Fibroblast of lung (primary cell): ENCODE measurements around the gene ADGRB3. TPM values are rescaled to one million over a fixed set of nuclear protein-coding genes. Genes with fewer than 3 reads are reported as not detected.
"Not testable (repeated sequence)": the region's sequence is repeated elsewhere in the genome, so short reads cannot be mapped to it uniquely, and the experiment has no call there.

ENCODE experiments used
- DNase-seq, 2 donors: peaks; one replicate each; pipeline versions ENCODE4 v3.0.0 to v3.0.0-alpha.2; 2010; ENCODE audit warnings: low read depth in 2 of 2
- H2AFZ ChIP-seq: 2 replicates; pipeline ENCODE4 v1.5.1; 2012; ENCODE audit warnings: low read length, control low read depth, inconsistent platforms
- H3K27ac ChIP-seq: 2 replicates; pipeline ENCODE4 v1.5.1; 2011; ENCODE audit warnings: low read length, control low read depth; ENCODE audit not compliant: insufficient read depth
- H3K27me3 ChIP-seq: 2 replicates; pipeline ENCODE4 v1.5.1; 2011; ENCODE audit warnings: mild to moderate bottlenecking, low read length; ENCODE audit not compliant: control insufficient read depth, insufficient read depth
- H3K36me3 ChIP-seq: 2 replicates; pipeline ENCODE4 v1.5.1; 2011; ENCODE audit warnings: low read length; ENCODE audit not compliant: control insufficient read depth, insufficient read depth
- H3K4me1 ChIP-seq: 2 replicates; pipeline ENCODE4 v1.5.1; 2011; ENCODE audit warnings: low read length; ENCODE audit not compliant: control insufficient read depth, insufficient read depth; ENCODE audit errors: extremely low read depth
- H3K4me2 ChIP-seq: 2 replicates; pipeline ENCODE4 v1.5.1; 2011; ENCODE audit warnings: low read length, control low read depth; ENCODE audit not compliant: insufficient read depth; ENCODE audit errors: extremely low read depth
- H3K4me3 ChIP-seq, 4 experiments: fragments of 200-600 bp in 1 of 4; sonication (generic) in 1 of 4; replicated peaks in 1 of 4; 2 replicates each; pipeline ENCODE4 v1.5.1; 2011 to 2016; ENCODE audit warnings: low read length in 4 of 4, low read depth in 3 of 4, mild to moderate bottlenecking in 3 of 4, control low read depth in 2 of 4, inconsistent platforms in 1 of 4, mixed read lengths in 1 of 4; ENCODE audit not compliant: insufficient read depth in 1 of 4; ENCODE audit errors: control extremely low read depth in 1 of 4
- H3K79me2 ChIP-seq: 2 replicates; pipeline ENCODE4 v1.5.1; 2012; ENCODE audit warnings: mild to moderate bottlenecking, low read length, inconsistent platforms; ENCODE audit not compliant: control insufficient read depth, insufficient read depth
- H3K9ac ChIP-seq: 2 replicates; pipeline ENCODE4 v1.5.1; 2011; ENCODE audit warnings: mild to moderate bottlenecking, low read length, control low read depth; ENCODE audit not compliant: insufficient read depth
- H3K9me3 ChIP-seq: 2 replicates; pipeline ENCODE4 v1.5.1; 2012; ENCODE audit warnings: low read depth, low read length; ENCODE audit not compliant: control insufficient read depth, insufficient read depth
- H4K20me1 ChIP-seq: 2 replicates; pipeline ENCODE4 v1.5.1; 2011; ENCODE audit warnings: low read length; ENCODE audit not compliant: control insufficient read depth, insufficient read depth; ENCODE audit errors: extremely low read depth
- EZH2 ChIP-seq: IDR thresholded peaks from 2 replicates; pipeline ENCODE4 v1.5.1; 2012; ENCODE audit warnings: low read length, control low read depth, mild to moderate bottlenecking; ENCODE audit errors: missing control alignments
- polyA plus RNA-seq, 2 donors: library from polyadenylated mRNA; depleted of rRNA in 1 of 2; stranded (reverse) in 1 of 2; unstranded in 1 of 2; fragments of >200 nt; gene quantifications; 2 replicates each; pipeline ENCODE4 v1.2.1, GENCODE V29; 2011 to 2012; ENCODE audit warnings: missing spikeins in 1 of 2
- total RNA-seq: library from RNA; depleted of rRNA; stranded (reverse); fragments of >200 nt; gene quantifications from 2 replicates; pipeline ENCODE4 v1.2.1, GENCODE V29; 2014
- TF ChIP-seq, protein P1 (sequence below), 2 donors: IDR thresholded peaks in 1 of 2; conservative IDR thresholded peaks in 1 of 2; 1 replicate in 1 of 2; 2 replicates in 1 of 2; pipeline ENCODE4 v1.5.1; 2011 to 2012; ENCODE audit warnings: low read length in 2 of 2, control low read depth in 1 of 2, inconsistent platforms in 1 of 2, low read depth in 1 of 2, mild to moderate bottlenecking in 1 of 2

Gene ADGRB3
- total and polyA plus RNA-seq, 2 donors (not counting 1 experiment from before 2014, with no cell fraction given), result 0.33 TPM; not detected in 1

DNA sequence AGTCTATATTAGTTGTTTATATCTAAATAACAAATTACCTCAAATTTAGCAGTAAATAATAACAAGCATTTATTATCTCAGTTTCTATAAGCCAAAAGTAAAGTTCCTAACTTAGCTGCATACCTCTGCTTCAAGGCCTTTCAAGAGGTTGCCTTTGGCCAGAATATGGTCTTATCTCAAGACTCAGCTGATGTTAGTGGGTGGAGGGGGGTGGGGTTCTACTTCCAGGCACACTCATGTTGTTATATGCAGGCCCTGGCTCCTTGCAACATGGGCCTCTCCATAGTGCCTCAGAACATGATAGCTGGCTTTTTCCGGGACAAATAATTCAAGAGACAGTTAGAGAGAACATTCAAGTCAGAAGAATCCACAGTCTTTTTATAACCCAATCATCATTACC is 266.0 kb downstream of the ADGRB3 start:
- DNase-seq, result no peak
- no peak for TF ChIP-seq EZH2
- TF ChIP-seq, protein P1, sequence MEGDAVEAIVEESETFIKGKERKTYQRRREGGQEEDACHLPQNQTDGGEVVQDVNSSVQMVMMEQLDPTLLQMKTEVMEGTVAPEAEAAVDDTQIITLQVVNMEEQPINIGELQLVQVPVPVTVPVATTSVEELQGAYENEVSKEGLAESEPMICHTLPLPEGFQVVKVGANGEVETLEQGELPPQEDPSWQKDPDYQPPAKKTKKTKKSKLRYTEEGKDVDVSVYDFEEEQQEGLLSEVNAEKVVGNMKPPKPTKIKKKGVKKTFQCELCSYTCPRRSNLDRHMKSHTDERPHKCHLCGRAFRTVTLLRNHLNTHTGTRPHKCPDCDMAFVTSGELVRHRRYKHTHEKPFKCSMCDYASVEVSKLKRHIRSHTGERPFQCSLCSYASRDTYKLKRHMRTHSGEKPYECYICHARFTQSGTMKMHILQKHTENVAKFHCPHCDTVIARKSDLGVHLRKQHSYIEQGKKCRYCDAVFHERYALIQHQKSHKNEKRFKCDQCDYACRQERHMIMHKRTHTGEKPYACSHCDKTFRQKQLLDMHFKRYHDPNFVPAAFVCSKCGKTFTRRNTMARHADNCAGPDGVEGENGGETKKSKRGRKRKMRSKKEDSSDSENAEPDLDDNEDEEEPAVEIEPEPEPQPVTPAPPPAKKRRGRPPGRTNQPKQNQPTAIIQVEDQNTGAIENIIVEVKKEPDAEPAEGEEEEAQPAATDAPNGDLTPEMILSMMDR (conservative IDR thresholded peaks at IDR 0.05 in 1 of 2, IDR thresholded peaks at IDR 0.05 in 1 of 2; ENCODE audit: low read depth in 1 of 2, low read length in 2 of 2), result no peak
- no peaks in the 10 kb centered on the region for H4K20me1 ChIP-seq
- no peak overlapping the region for H3K4me3 ChIP-seq
- no peak overlapping the region for H2AFZ ChIP-seq
- no peaks in the 10 kb centered on the region for H3K79me2 ChIP-seq
- H3K27me3 ChIP-seq, result no peaks in the 10 kb centered on the region
- H3K9me3 ChIP-seq, result no peaks in the 10 kb centered on the region
- no peaks in the 10 kb centered on the region for H3K36me3 ChIP-seq
- no peaks in the 10 kb centered on the region for H3K4me1 ChIP-seq
- no peak overlapping the region for H3K27ac ChIP-seq
- no peak overlapping the region for H3K4me2 ChIP-seq
- H3K9ac ChIP-seq, result no peak overlapping the region

DNA sequence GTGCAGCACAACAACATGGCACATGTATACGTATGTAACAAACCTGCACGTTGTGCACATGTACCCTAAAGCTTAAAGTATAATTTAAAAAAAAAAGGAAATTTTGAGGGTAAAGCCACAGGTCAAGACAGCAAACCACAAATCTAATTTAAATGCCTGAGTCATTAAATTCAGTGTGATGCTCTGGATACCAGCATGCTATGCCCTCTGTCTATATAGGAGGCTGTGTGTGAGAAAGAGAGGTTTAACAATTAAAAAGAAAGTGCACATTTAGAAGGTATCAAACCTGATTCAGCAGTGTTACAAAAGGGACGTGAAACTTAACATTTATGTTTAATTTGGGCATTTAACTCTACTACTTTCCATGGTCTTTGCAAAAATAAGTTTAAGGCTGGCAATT is 276.3 kb downstream of the ADGRB3 start:
- no peak overlapping the region for H3K4me2 ChIP-seq
- no peak overlapping the region for H3K9ac ChIP-seq
- H4K20me1 ChIP-seq, result no peaks in the 10 kb centered on the region
- no peak for TF ChIP-seq EZH2
- TF ChIP-seq, protein P1 (conservative IDR thresholded peaks at IDR 0.05 in 1 of 2, IDR thresholded peaks at IDR 0.05 in 1 of 2; ENCODE audit: low read depth in 1 of 2, low read length in 2 of 2), result no peak
- no peak overlapping the region for H3K4me3 ChIP-seq
- no peak for DNase-seq
- no peaks in the 10 kb centered on the region for H3K27me3 ChIP-seq
- no peaks in the 10 kb centered on the region for H3K9me3 ChIP-seq
- H3K79me2 ChIP-seq, result no peaks in the 10 kb centered on the region
- H3K4me1 ChIP-seq, result no peaks in the 10 kb centered on the region
- H3K27ac ChIP-seq, result no peak overlapping the region
- H2AFZ ChIP-seq, result no peak overlapping the region
- no peaks in the 10 kb centered on the region for H3K36me3 ChIP-seq

DNA sequence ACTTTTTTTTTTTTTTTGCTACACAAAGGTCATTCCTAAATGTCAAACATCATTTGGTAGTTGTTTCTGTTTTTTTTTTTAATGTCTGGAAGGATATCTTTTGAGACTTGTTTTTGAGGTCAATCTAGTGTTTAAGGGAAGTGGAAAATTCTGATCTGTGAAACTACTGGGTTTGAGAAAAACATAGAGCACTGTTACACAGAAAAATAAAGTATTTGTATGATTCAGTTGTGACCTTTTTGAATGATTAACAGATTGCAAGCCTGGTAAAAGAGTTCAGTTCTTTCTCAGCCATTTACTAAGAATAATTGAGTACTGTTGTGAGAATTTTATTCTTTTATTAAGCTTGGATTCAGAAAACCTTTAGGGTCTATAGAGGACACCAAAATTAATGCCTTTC is 276.7 kb downstream of the ADGRB3 start:
- Histone ChIP-seq H3K9me3 (no peaks in the 10 kb centered on the region), H3K79me2 (no peaks in the 10 kb centered on the region), H3K27me3 (no peaks in the 10 kb centered on the region), H3K9ac (no peak overlapping the region), H4K20me1 (no peaks in the 10 kb centered on the region), H3K4me3 (no peak overlapping the region), H3K4me1 (no peaks in the 10 kb centered on the region), H2AFZ (no peak overlapping the region), H3K36me3 (no peaks in the 10 kb centered on the region), H3K4me2 (no peak overlapping the region), H3K27ac (no peak overlapping the region)
- no peak for TF ChIP-seq EZH2
- DNase-seq, result no peak

DNA sequence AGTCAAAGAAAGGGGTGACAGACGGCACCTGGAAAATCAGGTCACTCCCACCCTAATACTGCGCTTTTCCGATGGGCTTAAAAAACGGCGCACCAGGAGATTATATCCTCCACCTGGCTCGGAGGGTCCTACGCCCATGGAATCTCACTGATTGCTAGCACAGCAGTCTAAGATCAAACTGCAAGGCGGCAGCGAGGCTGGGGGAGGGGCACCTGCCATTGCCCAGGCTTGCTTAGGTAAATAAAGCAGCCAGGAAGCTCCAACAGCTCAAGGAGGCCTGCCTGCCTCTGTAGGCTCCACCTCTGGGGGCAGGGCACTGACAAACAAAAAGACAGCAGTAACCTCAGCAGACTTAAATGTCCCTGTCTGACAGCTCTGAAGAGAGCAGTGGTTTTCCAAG is 277.7 kb downstream of the ADGRB3 start:
- not testable (repeated sequence) for H3K27ac ChIP-seq, H2AFZ ChIP-seq, H3K27me3 ChIP-seq, H3K9ac ChIP-seq, H3K4me1 ChIP-seq, H3K4me3 ChIP-seq, H4K20me1 ChIP-seq, H3K79me2 ChIP-seq, H3K4me2 ChIP-seq, H3K36me3 ChIP-seq, H3K9me3 ChIP-seq, DNase-seq
